ENCODE data around the gene ITPR1.

Gene ITPR1

DNA sequence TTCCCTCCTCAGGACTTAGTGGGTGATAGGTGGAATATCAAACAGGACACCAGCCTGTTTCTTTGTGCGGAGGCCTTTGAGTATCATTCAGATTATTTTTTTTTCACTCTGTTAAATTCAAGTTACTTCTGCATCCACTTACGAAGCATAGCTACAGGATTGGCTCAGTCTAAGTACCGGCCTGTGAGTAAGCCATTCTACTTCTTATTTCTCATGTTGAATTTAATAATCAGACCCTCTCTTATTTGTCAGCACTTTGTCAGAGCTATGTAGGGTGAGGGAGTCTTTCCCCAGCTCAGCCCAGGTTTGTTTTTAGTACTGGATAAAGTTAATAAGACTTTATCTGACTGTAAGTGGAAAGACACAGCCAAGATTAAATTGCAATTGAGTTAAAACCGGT lies 54.7 kb downstream of the ITPR1 start:
- TF ChIP-seq ZNF274 (IDR thresholded peaks at IDR 0.05; ENCODE audit: low read depth, low read length): no peak
- H3K4me3 ChIP-seq (ENCODE audit: low read length): no peak overlapping the region

DNA sequence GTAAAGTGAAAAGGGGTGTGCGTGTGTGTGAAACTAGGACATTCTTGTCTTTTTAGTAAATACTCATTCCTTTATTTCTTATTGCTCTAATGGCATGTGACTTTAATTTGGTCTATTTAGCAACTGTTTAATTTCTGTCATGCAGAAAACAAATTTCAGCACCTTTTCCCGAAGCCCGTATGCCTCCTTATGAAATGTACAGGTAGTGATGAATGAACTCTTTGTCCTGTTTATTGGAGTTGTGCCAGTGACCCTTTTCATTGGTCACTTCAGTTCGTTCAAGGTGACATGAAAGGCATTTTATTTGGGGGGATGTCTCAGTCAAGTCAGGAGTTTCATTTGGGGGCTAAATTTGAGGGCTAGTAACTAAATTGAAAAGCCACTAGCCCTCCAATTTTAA lies 55.2 kb downstream of the ITPR1 start:
- TF ChIP-seq ZNF274 (IDR thresholded peaks at IDR 0.05; ENCODE audit: low read depth, low read length): no peak
- H3K4me3 ChIP-seq (ENCODE audit: low read length): no peak overlapping the region

DNA sequence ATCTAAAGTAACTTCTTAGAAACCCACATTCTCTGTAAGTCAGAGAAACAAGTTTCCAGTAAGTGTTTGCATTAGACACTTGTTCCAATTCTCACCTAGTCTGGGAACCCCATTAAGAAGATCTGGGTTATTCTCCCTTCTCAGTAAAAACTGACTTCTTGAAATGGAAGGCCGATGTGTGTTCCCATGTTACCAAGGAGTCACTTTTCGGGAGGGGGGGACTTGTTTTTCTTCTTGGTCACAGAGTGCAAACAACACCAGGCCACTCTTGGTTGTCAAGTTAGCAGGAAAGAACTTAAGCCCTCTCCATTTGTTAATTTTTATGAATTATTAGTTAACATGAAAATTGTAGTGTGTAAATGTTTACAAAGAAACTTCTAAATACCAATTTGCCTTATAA lies 55.6 kb downstream of the ITPR1 start:
- no peak for TF ChIP-seq ZNF274 (IDR thresholded peaks at IDR 0.05; ENCODE audit: low read depth, low read length)
- H3K4me3 ChIP-seq (ENCODE audit: low read length): no peak overlapping the region

DNA sequence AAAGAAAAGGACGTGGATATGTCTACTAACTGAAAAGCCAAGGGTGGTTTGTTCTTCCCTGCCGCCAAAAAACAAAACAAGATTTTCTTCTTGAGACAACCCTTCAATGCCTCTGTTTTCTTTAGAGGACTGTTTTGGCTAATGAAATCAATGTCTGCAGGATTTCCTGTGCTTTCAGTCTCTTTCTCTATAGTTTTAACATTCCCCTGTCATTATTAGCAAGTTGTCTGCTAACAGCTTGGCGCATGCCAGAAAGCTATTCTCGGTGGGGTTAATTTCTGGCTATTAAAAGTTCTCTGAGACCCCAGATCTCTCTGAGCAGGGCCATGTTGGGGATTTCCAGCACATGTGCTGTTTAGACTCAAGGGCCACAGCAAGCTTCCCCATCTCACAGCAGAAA lies 56.7 kb downstream of the ITPR1 start:
- H3K4me3 ChIP-seq (ENCODE audit: low read length): no peak overlapping the region
- TF ChIP-seq ZNF274 (IDR thresholded peaks at IDR 0.05; ENCODE audit: low read depth, low read length): no peak

DNA sequence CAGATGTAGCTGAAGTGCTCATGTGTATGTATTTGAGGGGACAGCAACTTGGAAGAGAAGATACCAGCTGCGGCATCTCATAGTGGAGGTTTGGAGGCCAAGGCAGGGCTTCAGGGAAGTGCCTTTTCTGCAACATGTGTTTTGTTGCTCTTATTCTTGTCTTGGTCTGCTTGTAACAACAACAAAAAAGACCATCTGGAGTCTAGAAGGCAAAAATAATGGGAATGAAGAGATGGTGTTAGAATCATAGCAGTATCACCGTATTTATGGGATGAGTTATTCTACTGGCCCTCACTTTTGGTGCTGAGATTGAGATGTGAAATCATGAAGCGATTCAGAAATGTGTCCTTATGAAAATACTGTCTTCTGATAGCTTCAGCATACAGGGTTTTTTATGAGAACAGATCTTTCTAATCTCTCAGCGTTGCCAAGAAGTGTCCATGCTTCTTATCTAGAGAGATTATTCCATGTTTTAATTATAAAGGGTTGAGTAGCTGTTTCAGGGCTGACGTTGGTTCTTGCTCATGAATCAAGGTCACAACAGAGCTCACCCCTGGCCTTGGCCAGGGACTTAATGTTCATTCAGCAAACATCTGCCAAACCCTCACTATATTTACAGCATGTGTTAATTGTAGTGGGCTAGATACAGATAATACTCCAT lies 58.0 kb downstream of the ITPR1 start:
- no peak overlapping the region for H3K4me3 ChIP-seq (ENCODE audit: low read length)
- TF ChIP-seq ZNF274 (IDR thresholded peaks at IDR 0.05; ENCODE audit: low read depth, low read length): no peak

DNA sequence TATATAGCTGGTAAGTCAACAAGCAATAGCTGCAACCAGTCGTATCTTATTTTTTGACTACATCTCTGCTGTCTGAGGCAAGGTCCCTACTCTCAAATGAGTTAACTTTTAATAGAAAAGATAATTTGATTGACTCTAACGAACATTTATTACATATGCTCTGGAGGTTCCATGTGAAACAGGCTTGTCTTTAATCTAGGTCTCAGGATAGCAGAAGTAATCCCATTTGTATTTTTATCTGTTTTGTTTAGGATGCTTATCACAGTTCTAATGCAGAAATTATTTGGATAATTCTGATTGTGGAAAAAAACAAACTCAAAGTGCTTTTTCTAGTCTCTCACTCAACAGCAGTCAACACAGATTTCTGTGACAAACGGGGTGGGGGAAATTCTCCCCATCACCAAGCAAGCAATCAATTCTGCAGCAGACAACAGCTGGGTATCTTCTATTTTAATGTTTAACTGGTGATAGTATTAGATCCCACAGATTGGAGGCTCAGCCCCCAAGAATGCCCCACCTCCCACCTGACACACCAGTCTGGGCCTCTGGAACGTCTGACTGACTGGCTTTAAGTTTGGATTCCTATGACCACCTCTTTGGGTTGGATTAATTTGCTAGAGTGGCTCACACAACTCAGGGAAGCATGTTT lies 58.8 kb downstream of the ITPR1 start:
- no peak overlapping the region for H3K4me3 ChIP-seq (ENCODE audit: low read length)
- TF ChIP-seq ZNF274 (IDR thresholded peaks at IDR 0.05; ENCODE audit: low read depth, low read length): no peak

DNA sequence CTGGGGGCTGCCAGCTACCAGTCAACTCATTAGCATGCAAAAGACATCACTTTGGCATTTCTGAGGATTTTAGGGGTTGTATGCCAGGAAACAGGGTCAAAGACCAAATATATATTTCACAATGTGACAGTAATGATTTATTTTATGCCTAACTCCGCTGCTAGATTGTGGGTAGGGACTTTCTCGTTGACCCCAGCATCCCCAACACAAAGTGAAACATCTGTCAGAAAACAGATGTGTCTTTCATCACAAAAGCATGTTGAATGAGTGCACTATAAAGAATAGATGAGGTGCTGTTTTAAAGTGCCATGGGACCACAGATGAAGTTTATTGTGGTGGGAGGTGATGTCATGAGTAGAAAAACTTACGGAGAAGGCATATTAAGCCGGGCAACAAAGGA lies 59.7 kb downstream of the ITPR1 start:
- H3K4me3 ChIP-seq (ENCODE audit: low read length): no peak overlapping the region

DNA sequence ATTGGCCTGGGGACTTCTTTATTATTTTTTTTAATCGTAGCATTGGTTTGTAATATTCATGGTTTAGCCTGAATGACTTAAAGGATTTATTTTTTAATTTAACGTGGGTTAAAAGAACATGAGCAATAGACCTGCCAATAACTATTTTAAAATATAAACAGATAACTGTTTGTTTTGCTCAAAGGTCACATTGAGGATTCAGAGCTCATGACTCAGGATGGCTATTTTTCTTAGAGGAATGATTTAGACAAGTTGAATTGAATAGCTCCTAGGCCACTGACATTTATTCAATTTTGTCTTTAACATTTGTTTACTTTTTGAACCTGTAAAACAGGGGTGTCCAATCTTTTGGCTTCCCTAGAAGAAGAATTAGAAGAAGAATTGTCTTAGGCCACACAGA lies 68.5 kb downstream of the ITPR1 start:
- H3K4me3 ChIP-seq (ENCODE audit: low read length): no peak overlapping the region
- TF ChIP-seq ZNF274 (IDR thresholded peaks at IDR 0.05; ENCODE audit: low read depth, low read length): no peak

More for the DNA sequence above, 59.7 kb downstream of the ITPR1 start:
- TF ChIP-seq ZNF274 (IDR thresholded peaks at IDR 0.05; ENCODE audit: low read depth, low read length): no peak

DNA sequence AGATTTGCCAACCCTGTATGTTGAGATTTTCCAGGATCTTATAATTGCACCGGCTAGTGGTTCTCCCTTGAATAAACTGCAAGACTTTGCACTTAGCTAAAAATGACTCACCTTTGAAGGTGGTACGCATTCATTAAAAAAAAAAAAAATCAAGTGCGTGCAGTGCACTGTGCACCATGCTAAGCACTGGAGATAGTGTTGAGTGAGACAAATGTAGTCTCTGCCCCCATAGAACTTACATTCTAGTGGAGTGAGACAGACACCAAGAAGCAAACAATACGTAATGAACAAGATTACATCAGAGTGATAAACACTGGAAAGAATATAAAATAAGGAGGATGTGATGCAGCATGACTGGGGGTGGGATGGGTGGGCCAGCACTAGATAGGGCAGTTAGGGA lies 69.4 kb downstream of the ITPR1 start:
- H3K4me3 ChIP-seq (ENCODE audit: low read length): no peak overlapping the region
- no peak for TF ChIP-seq ZNF274 (IDR thresholded peaks at IDR 0.05; ENCODE audit: low read depth, low read length)

DNA sequence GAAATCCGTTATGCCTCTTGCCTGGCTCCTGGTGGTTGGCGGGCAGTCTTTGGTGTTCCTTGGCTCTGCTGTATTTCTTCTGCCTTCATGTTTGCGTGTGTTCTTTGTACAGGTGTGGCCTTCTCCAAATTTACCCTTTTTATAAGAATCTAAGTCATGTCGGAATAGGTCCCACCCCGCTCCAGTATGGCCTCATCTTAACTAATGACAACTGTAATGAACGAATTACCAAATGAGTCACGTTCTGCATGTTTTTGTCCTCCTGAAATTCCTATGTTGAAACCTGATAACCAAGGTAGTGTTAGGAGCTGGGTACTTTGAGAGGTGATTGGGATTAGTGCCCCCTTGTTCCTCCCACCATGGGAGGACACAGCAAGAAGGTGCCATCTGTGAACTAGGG lies 71.1 kb downstream of the ITPR1 start:
- TF ChIP-seq ZNF274 (IDR thresholded peaks at IDR 0.05; ENCODE audit: low read depth, low read length): no peak
- no peak overlapping the region for H3K4me3 ChIP-seq (ENCODE audit: low read length)

DNA sequence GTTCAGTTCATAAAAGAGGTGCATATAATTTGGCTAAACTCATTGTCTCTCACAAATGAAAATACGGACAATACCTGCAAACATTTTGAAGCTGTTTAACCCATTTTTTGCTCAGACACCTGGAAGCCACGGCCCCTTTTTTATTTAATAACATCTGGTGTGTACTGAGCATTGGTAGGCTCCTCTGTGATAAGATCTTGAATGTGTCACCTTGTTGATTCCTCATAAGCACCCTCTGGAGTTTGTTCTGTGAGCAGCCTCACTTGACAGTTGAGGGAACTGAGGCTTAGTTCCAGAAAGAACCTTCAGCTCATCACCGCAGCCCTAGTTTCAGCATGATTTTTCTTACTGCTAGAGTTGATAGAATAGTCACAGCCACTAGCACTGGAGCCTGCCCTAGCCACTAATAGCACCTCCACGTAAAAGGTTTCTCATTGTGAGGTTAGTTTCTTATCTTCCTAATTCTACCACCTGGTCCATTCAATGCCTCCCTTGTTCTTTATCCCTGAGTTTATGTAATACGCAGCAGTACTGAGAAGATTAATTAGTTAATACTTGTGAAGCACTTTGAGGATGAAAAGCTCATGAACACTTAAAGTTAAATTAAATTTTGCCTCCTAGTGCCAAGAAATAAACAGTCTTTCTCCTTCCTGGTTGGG lies 71.9 kb downstream of the ITPR1 start:
- no peak for TF ChIP-seq ZNF274 (IDR thresholded peaks at IDR 0.05; ENCODE audit: low read depth, low read length)
- H3K4me3 ChIP-seq (ENCODE audit: low read length): no peak overlapping the region

DNA sequence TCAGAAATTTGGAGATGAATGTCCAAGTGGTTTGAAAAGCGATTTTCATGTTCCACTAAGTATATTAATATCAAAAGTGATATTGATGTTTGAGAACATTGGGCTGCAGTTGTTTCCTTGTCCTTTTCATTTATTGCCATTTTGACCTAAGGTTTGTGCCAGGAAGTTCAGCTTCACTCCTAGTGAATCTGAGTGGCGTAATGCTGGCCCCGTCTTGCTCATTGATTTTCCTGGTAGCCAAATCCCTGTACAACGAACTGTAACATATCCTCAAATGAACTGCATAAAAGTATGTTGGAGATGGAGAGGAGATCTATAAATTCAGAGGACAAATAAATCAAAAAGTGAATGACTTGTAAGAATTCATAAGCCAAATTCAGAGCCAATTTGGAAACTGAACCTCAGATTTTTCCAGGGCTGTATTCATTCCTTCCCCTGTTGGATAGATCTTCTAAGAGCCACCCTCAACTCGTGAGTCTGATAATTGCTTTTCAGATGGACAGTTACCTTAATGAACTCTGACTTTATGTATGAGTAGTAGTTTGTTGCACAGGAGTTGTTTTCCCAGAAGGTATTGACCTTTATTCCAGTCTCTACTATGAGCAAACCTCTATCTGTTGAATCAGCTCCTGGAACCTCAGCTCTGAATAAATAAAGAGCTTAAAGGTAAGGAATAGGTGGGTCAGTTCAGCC lies 72.8 kb downstream of the ITPR1 start:
- TF ChIP-seq ZNF274 (IDR thresholded peaks at IDR 0.05; ENCODE audit: low read depth, low read length): no peak
- no peak overlapping the region for H3K4me3 ChIP-seq (ENCODE audit: low read length)

DNA sequence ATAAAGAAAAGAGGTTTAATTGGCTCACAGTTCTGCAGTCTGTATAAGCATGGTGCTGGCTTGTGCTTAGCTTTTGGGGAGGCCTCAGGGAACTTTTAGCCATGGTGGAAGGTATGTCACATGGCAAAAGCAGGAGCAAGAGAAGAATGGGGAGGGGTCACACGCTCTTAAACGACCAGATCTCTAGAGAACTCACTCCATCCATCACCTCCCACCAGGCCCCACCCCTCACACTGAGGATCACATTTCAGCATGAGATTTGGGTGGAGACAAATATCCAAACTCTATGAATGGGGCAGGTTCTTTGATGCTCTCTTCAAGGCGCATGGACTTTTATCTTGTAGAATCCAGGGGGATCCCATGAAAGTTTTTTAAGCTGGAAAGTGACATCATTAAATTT lies 75.7 kb downstream of the ITPR1 start:
- no peak for TF ChIP-seq ZNF274 (IDR thresholded peaks at IDR 0.05; ENCODE audit: low read depth, low read length)
- no peak overlapping the region for H3K4me3 ChIP-seq (ENCODE audit: low read length)

DNA sequence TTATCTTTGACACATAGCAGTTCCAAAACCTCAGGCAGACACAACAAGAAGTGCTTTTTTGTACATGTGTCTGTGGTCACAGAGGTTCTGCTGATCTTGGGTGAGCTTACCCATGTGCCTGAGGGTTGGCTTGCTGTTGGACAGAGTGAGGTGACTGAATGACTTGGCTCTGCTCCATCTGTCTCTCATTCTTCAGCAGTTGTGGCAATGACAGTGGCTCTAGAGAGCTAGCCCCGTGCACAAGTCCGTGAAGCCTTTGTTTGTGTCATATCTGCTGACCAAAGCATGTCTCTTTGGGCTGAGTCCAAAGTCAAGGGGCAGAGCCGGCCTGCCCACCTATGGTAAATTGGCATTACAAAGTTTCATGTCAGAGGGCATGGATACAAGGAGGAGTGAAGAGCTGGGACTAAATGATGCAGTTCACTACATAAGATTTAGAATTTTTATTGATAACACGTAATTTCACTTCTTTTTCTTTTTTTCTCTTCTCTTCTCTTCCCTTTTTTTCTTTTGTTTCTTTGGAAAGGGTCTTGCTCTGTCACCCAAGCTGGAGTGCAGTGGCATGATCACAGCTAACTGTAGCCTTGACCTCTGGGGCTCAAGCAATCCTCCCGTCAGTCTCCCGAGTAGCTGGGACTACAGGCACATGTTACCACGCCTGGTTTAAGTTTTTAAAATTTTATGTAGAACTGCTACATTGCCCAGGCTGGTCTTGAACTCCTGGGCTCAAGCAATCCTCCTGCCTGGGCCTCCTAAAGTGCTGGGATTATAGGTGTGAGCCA lies 77.9 kb downstream of the ITPR1 start:
- TF ChIP-seq ZNF274 (IDR thresholded peaks at IDR 0.05; ENCODE audit: low read depth, low read length): no peak
- H3K4me3 ChIP-seq (ENCODE audit: low read length): no peak overlapping the region
